Measurements from ENCODE around the gene M1AP.

Gene M1AP, protein sequence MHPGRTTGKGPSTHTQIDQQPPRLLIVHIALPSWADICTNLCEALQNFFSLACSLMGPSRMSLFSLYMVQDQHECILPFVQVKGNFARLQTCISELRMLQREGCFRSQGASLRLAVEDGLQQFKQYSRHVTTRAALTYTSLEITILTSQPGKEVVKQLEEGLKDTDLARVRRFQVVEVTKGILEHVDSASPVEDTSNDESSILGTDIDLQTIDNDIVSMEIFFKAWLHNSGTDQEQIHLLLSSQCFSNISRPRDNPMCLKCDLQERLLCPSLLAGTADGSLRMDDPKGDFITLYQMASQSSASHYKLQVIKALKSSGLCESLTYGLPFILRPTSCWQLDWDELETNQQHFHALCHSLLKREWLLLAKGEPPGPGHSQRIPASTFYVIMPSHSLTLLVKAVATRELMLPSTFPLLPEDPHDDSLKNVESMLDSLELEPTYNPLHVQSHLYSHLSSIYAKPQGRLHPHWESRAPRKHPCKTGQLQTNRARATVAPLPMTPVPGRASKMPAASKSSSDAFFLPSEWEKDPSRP

DNA sequence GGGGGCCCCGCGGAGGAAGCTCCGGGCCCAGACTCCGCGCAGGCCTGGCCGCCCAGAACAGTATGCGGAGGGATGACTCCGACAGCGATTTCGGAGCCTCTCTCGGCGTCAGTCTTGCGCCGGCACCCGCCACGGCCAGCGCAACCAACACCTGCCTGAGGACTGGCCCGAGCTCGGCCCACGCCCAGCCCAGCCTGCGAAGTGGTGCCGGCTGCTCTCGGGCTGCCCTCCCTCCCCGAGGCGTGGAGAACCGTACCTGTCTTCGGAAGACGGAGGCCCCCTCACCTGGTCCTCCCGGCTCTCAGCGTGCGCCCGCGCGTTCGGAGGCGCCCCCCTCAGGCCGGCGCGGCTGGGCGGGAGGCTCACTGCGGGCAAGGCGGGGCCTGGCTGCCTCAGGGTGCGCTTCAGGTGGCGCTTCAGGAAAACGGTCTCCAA lies at the start of gene M1AP:
Gene M1AP, minus strand, starts transcription at position 322 of the 435 bp plus-strand sequence. CDS start 8,055 bp downstream, outside the sequence.
- no peak within 1 kb of the TSS for H3K27ac ChIP-seq
- H3K9ac ChIP-seq (ENCODE audit: insufficient read length) = no peak within 1 kb of the TSS
- no peaks in the 10 kb centered on the region for H3K36me3 ChIP-seq (ENCODE audit: insufficient read depth, low read length)
- no peak for DNase-seq (ENCODE audit: low read depth, low spot score)
- no peak within 1 kb of the TSS for H3K4me3 ChIP-seq
- H3K9me3 ChIP-seq (ENCODE audit: low read depth, low read length) = no peaks in the 10 kb centered on the region
- TF ChIP-seq POLR2AphosphoS5 (IDR thresholded peaks at IDR 0.05; ENCODE audit: borderline replicate concordance, low read depth, low read length) (no peak), FOXP2 (optimal IDR thresholded peaks at IDR 0.05; ENCODE audit: control extremely low read depth, extremely low read length, insufficient read depth) (no peak), EZH2 (IDR thresholded peaks at IDR 0.05) (no peak)

DNA sequence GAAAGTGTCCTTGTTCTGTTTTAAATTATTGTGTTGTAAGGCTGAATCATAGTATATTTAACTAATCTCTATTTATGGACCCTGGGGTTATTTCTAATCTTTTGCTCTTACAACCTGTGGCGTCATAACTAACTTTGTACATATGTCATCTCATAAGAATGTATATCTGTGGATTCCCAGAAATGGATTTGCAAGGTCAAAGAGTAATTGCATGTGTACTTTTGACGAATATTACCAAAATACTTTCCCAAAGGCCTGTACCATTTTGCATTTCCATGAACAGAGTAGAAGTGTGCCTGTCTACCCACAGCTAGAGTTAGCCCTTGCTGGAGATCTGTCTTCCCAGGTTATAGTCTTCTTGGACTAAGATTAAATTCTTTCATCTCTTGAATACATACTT lies 48.7 kb upstream of the M1AP start:
- TF ChIP-seq POLR2AphosphoS5 (IDR thresholded peaks at IDR 0.05; ENCODE audit: borderline replicate concordance, low read depth, low read length) = no peak
- no peak for TF ChIP-seq FOXP2 (optimal IDR thresholded peaks at IDR 0.05; ENCODE audit: control extremely low read depth, extremely low read length, insufficient read depth)
- TF ChIP-seq EZH2 (IDR thresholded peaks at IDR 0.05) = no peak

DNA sequence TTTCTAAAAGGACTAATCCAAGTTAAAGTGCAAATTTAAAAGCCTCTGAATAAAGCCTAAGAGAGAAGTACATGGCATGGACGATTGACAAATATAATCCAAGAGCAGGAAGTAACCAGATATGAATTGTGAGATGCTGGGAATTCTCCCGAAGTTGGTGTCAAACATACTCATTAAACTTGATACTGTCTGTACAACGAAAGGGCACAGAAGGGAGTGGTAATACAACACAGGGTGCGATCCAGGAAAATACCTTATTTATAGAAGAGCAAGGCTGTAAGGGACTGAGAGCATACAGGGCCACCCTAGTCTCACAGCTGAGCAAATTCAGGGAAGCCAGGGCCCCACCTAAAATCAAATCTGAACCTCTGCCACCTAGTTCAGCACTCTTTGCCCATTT lies 47.5 kb upstream of the M1AP start:
- no peak overlapping the region for H3K9ac ChIP-seq (ENCODE audit: insufficient read length)
- TF ChIP-seq POLR2AphosphoS5 (IDR thresholded peaks at IDR 0.05; ENCODE audit: borderline replicate concordance, low read depth, low read length) (no peak), EZH2 (IDR thresholded peaks at IDR 0.05) (no peak), FOXP2 (optimal IDR thresholded peaks at IDR 0.05; ENCODE audit: control extremely low read depth, extremely low read length, insufficient read depth) (no peak)
- H3K36me3 ChIP-seq (ENCODE audit: insufficient read depth, low read length) = no peaks in the 10 kb centered on the region
- H3K4me3 ChIP-seq = no peak overlapping the region
- no peaks in the 10 kb centered on the region for H3K9me3 ChIP-seq (ENCODE audit: low read depth, low read length)
- no peak overlapping the region for H3K27ac ChIP-seq
- DNase-seq (ENCODE audit: low read depth, low spot score) = no peak

More for the DNA sequence above, 48.7 kb upstream of the M1AP start:
- Histone ChIP-seq H3K9me3 (ENCODE audit: low read depth, low read length) (no peaks in the 10 kb centered on the region), H3K9ac (ENCODE audit: insufficient read length) (no peak overlapping the region), H3K27ac (no peak overlapping the region), H3K36me3 (ENCODE audit: insufficient read depth, low read length) (no peaks in the 10 kb centered on the region), H3K4me3 (no peak overlapping the region)
- DNase-seq (ENCODE audit: low read depth, low spot score) = no peak

DNA sequence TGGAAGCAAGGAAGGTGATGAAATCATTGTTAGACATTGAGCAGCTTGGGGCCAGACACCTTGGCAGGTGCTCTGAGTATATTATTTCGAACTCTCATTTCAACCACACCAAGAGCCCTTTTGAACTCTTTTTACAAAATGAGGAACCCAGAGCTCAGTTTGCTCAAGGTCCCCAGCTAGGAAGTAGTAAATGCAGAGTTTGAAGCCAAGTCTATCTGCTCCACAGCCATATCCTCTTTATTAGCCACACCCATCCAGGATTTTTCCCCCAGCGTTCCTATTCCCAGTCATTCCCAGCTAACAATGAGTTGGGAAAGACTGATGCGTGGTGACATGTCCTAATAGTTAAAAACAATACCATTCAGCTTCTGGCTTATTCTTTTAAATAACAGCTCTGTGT lies 46.2 kb upstream of the M1AP start:
- DNase-seq (ENCODE audit: low read depth, low spot score) = no peak
- TF ChIP-seq POLR2AphosphoS5 (IDR thresholded peaks at IDR 0.05; ENCODE audit: borderline replicate concordance, low read depth, low read length) = no peak
- TF ChIP-seq FOXP2 (optimal IDR thresholded peaks at IDR 0.05; ENCODE audit: control extremely low read depth, extremely low read length, insufficient read depth) = no peak
- TF ChIP-seq EZH2 (IDR thresholded peaks at IDR 0.05) = no peak
- Histone ChIP-seq H3K4me3 (no peak overlapping the region), H3K9me3 (ENCODE audit: low read depth, low read length) (no peaks in the 10 kb centered on the region), H3K27ac (no peak overlapping the region), H3K9ac (ENCODE audit: insufficient read length) (no peak overlapping the region), H3K36me3 (ENCODE audit: insufficient read depth, low read length) (no peaks in the 10 kb centered on the region)

DNA sequence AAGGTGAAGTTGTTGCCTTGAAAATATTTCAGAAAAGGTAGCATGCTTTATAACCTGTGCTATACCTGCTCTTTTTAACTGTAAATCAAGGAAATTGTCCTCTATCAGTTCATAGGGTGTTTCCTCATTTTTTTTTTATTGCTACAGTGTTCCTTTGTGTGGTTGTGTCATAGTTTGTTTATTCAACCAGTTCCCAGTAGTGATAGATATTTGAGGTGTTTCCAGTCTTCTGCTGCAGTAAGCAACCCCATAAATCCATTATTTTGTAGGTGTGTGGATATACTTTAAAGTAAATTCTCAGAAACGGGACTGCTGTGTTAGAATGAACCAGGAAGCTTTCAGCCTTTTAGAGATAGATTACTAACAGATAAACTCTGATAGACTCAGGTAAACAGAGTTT lies 45.5 kb upstream of the M1AP start:
- no peak for DNase-seq (ENCODE audit: low read depth, low spot score)
- TF ChIP-seq FOXP2 (optimal IDR thresholded peaks at IDR 0.05; ENCODE audit: control extremely low read depth, extremely low read length, insufficient read depth) (no peak), POLR2AphosphoS5 (IDR thresholded peaks at IDR 0.05; ENCODE audit: borderline replicate concordance, low read depth, low read length) (no peak), EZH2 (IDR thresholded peaks at IDR 0.05) (no peak)
- Histone ChIP-seq H3K9me3 (ENCODE audit: low read depth, low read length) (no peaks in the 10 kb centered on the region), H3K27ac (no peak overlapping the region), H3K36me3 (ENCODE audit: insufficient read depth, low read length) (no peaks in the 10 kb centered on the region), H3K9ac (ENCODE audit: insufficient read length) (no peak overlapping the region), H3K4me3 (no peak overlapping the region)

DNA sequence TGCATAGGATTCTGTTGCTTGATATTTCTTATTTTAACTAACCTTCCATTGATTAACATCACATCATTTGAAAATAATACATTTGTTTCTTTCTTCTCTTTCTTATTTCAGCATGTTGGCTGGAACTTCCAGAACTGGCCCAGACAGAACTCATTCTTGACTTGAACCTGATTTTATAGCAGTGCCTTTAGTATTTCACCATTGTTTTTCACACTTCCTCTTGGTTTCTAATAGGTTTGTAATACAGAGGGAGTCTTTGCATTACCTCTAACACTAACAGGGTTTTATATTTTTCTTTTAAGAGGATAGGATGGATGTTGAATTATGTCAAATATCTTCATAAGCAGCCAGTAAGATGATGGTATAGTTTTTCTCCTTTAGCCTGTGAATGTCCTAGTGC lies 45.1 kb upstream of the M1AP start:
- Histone ChIP-seq H3K36me3 (ENCODE audit: insufficient read depth, low read length) (no peaks in the 10 kb centered on the region), H3K9me3 (ENCODE audit: low read depth, low read length) (no peaks in the 10 kb centered on the region), H3K9ac (ENCODE audit: insufficient read length) (no peak overlapping the region), H3K27ac (no peak overlapping the region), H3K4me3 (no peak overlapping the region)
- TF ChIP-seq POLR2AphosphoS5 (IDR thresholded peaks at IDR 0.05; ENCODE audit: borderline replicate concordance, low read depth, low read length) (no peak), EZH2 (IDR thresholded peaks at IDR 0.05) (no peak), FOXP2 (optimal IDR thresholded peaks at IDR 0.05; ENCODE audit: control extremely low read depth, extremely low read length, insufficient read depth) (no peak)
- DNase-seq (ENCODE audit: low read depth, low spot score) = no peak

DNA sequence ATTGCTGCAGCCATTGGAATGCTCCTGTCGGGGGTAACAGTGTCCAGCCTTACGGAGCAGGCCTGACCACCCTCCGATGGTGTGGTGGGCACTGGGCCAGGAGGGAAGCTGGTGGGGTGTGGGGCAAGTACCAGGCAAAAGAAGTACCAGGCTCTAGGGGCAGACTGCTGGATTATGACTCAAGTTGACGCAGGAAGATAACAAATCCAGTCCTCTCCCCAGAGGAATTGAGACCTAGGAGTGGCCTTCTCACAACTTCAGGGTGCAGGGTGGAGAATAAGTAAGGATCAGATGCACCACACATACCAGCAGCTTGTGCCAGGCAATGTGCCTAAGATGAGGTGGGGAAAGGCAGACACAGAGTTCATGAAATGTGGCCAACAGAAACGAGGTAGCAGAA lies 43.8 kb upstream of the M1AP start:
- TF ChIP-seq EZH2 (IDR thresholded peaks at IDR 0.05) (no peak), FOXP2 (optimal IDR thresholded peaks at IDR 0.05; ENCODE audit: control extremely low read depth, extremely low read length, insufficient read depth) (no peak), POLR2AphosphoS5 (IDR thresholded peaks at IDR 0.05; ENCODE audit: borderline replicate concordance, low read depth, low read length) (no peak)

DNA sequence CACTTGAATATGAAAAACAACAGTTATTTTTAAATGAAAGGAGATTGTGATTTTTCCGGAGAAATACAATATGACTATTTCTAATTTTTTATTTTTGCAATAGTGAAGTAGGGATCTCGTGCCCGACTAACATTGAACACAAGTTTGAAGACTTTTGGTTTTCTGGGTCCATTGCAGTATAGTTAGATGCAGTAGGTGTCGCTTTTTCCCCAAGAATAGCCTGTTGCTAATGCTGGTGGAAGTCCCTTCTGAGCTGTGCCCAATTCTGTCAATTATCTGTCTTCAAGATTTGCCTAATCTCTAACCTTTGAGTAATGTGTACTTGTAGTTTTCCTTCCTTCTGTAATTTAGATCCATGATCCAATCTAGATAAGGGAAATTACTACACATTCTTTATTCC lies 42.4 kb upstream of the M1AP start:
- TF ChIP-seq FOXP2 (optimal IDR thresholded peaks at IDR 0.05; ENCODE audit: control extremely low read depth, extremely low read length, insufficient read depth) (no peak), POLR2AphosphoS5 (IDR thresholded peaks at IDR 0.05; ENCODE audit: borderline replicate concordance, low read depth, low read length) (no peak), EZH2 (IDR thresholded peaks at IDR 0.05) (no peak)
- Histone ChIP-seq H3K27ac (no peak overlapping the region), H3K36me3 (ENCODE audit: insufficient read depth, low read length) (no peaks in the 10 kb centered on the region), H3K9me3 (ENCODE audit: low read depth, low read length) (no peaks in the 10 kb centered on the region), H3K4me3 (no peak overlapping the region), H3K9ac (ENCODE audit: insufficient read length) (no peak overlapping the region)
- peak; percentile 24 for DNase-seq (ENCODE audit: low read depth, low spot score)

More for the DNA sequence above, 43.8 kb upstream of the M1AP start:
- no peak overlapping the region for H3K4me3 ChIP-seq
- no peak overlapping the region for H3K27ac ChIP-seq
- H3K9ac ChIP-seq (ENCODE audit: insufficient read length) = no peak overlapping the region
- no peaks in the 10 kb centered on the region for H3K36me3 ChIP-seq (ENCODE audit: insufficient read depth, low read length)
- DNase-seq (ENCODE audit: low read depth, low spot score) = no peak
- no peaks in the 10 kb centered on the region for H3K9me3 ChIP-seq (ENCODE audit: low read depth, low read length)
